Neural progenitor cell (in vitro differentiated cells): ENCODE measurements around the gene PARD3B. TPM values are rescaled to one million over a fixed set of nuclear protein-coding genes. Genes with fewer than 3 reads are reported as not detected.

Experiments
- DNase-seq: peaks from one replicate; pipeline ENCODE4 v3.0.0-alpha.2; 2016; ENCODE audit warnings: low spot score
- H2AFZ ChIP-seq: fragments of 200-600 bp; sonication (generic); replicated peaks from 2 replicates; pipeline ENCODE4 v1.6.1; 2016; ENCODE audit warnings: antibody characterized with exemption
- H3F3A ChIP-seq: fragments of 200-600 bp; sonication (generic); 2 replicates; pipeline ENCODE4 v1.6.1; 2016; ENCODE audit warnings: antibody characterized with exemption, low read depth
- H3K27ac ChIP-seq: fragments of 200-600 bp; sonication (generic); 2 replicates; pipeline ENCODE4 v1.5.1; 2016; ENCODE audit warnings: mild to moderate bottlenecking
- H3K27me3 ChIP-seq: fragments of 200-600 bp; sonication (generic); 2 replicates; pipeline ENCODE4 v1.6.1; 2016; ENCODE audit warnings: mild to moderate bottlenecking, moderate library complexity
- H3K36me3 ChIP-seq: fragments of 200-600 bp; sonication (generic); 2 replicates; pipeline ENCODE4 v1.5.1; 2016
- H3K4me1 ChIP-seq: fragments of 200-600 bp; sonication (generic); 2 replicates; pipeline ENCODE4 v1.6.1; 2016; ENCODE audit warnings: mixed run types
- H3K4me2 ChIP-seq: fragments of 200-600 bp; sonication (generic); 2 replicates; pipeline ENCODE4 v1.6.1; 2016
- H3K4me3 ChIP-seq: fragments of 200-600 bp; sonication (generic); 2 replicates; pipeline ENCODE4 v1.5.1; 2016
- H3K79me2 ChIP-seq: fragments of 200-600 bp; sonication (generic); 2 replicates; pipeline ENCODE4 v1.6.1; 2016; ENCODE audit warnings: low read depth
- H3K9ac ChIP-seq: fragments of 200-600 bp; sonication (generic); 2 replicates; pipeline ENCODE4 v1.6.1; 2016
- H3K9me3 ChIP-seq: fragments of 200-600 bp; sonication (generic); 2 replicates; pipeline ENCODE4 v1.5.1; 2016; ENCODE audit warnings: low read depth
- H4K20me1 ChIP-seq: fragments of 200-600 bp; sonication (generic); 2 replicates; pipeline ENCODE4 v1.6.1; 2016; ENCODE audit warnings: low read depth
- H3K27ac Mint-ChIP-seq: 3 replicates; pipeline ENCODE4 v1.8.0; 2021; ENCODE audit warnings: mixed read lengths
- H3K27me3 Mint-ChIP-seq: 2 replicates; pipeline ENCODE4 v1.8.0; 2022; ENCODE audit warnings: low read depth, mild to moderate bottlenecking, inconsistent platforms, moderate library complexity, mixed read lengths; ENCODE audit not compliant: insufficient read depth
- H3K36me3 Mint-ChIP-seq: 3 replicates; pipeline ENCODE4 v1.8.0; 2021; ENCODE audit warnings: mixed read lengths
- H3K4me1 Mint-ChIP-seq: 3 replicates; pipeline ENCODE4 v1.8.0; 2021; ENCODE audit warnings: mixed read lengths
- H3K4me3 Mint-ChIP-seq: 3 replicates; pipeline ENCODE4 v1.8.0; 2021; ENCODE audit warnings: mild to moderate bottlenecking, moderate library complexity, mixed read lengths
- H3K9me3 Mint-ChIP-seq: 3 replicates; pipeline ENCODE4 v1.8.0; 2020; ENCODE audit warnings: mixed read lengths
- CTCF ChIP-seq: fragments of 200-600 bp; sonication (generic); IDR thresholded peaks from 2 replicates; pipeline ENCODE4 v1.5.1; 2017; ENCODE audit warnings: antibody characterized with exemption, mild to moderate bottlenecking
- EZH2 ChIP-seq: fragments of 200-600 bp; sonication (generic); IDR thresholded peaks from 2 replicates; pipeline ENCODE4 v1.6.1; 2017; ENCODE audit warnings: antibody characterized with exemption, mild to moderate bottlenecking, moderate library complexity
- EZH2phosphoT487 ChIP-seq: fragments of 200-600 bp; sonication (generic); IDR thresholded peaks from 2 replicates; pipeline ENCODE4 v1.6.1; 2017; ENCODE audit warnings: antibody characterized with exemption
- total RNA-seq: library from RNA; depleted of rRNA; stranded (reverse); fragments of >200 nt; gene quantifications from 2 replicates; pipeline ENCODE4 v1.2.3, GENCODE V29; 2015; ENCODE audit warnings: low replicate concordance

PARD3B gene
- total RNA-seq, 1 donor from 2014 or later, result 8.4 TPM

- Histone ChIP-seq H3F3A (no peaks in the 10 kb centered on the region), H4K20me1 (no peaks in the 10 kb centered on the region), H3K4me3 (no peak overlapping the region), H3K27me3 (no peaks in the 10 kb centered on the region), H3K79me2 (no peaks in the 10 kb centered on the region), H3K9ac (no peak overlapping the region), H3K4me2 (no peak overlapping the region), H3K9me3 (no peaks in the 10 kb centered on the region), H2AFZ (no peak overlapping the region), H3K4me1 (no peaks in the 10 kb centered on the region), H3K27ac (no peak overlapping the region), H3K36me3 (no peaks in the 10 kb centered on the region)
- peaks cover 5% of the 10 kb centered on the region for H3K4me1 Mint-ChIP-seq
- H3K4me3 Mint-ChIP-seq, result no peak overlapping the region
- no peaks in the 10 kb centered on the region for H3K36me3 Mint-ChIP-seq
- no peaks in the 10 kb centered on the region for H3K9me3 Mint-ChIP-seq
- TF ChIP-seq EZH2phosphoT487 (no peak), EZH2 (no peak), CTCF (no peak)
- no peak for DNase-seq
- no peaks in the 10 kb centered on the region for H3K27me3 Mint-ChIP-seq
- H3K27ac Mint-ChIP-seq, result no peak overlapping the region
These were observed 1019.3 kb downstream of the PARD3B start for GRCh38 chr2:205564346-205565141.

GRCh38 chr2:205565142-205565522 lies 1019.9 kb downstream of the PARD3B start:
- H3K27ac ChIP-seq, result no peak overlapping the region
- no peak overlapping the region for H3K4me2 ChIP-seq
- no peaks in the 10 kb centered on the region for H3K36me3 ChIP-seq
- Mint-ChIP-seq H3K27ac (no peak overlapping the region), H3K36me3 (no peaks in the 10 kb centered on the region), H3K4me1 (peaks cover 5% of the 10 kb centered on the region), H3K27me3 (no peaks in the 10 kb centered on the region), H3K4me3 (no peak overlapping the region), H3K9me3 (no peaks in the 10 kb centered on the region)
- peaks cover 2% of the 10 kb centered on the region for H3K4me1 ChIP-seq
- no peak overlapping the region for H3K9ac ChIP-seq
- no peak overlapping the region for H3K4me3 ChIP-seq
- H2AFZ ChIP-seq, result no peak overlapping the region
- H3K79me2 ChIP-seq, result no peaks in the 10 kb centered on the region
- H3K27me3 ChIP-seq, result no peaks in the 10 kb centered on the region
- no peaks in the 10 kb centered on the region for H4K20me1 ChIP-seq
- H3K9me3 ChIP-seq, result no peaks in the 10 kb centered on the region
- no peaks in the 10 kb centered on the region for H3F3A ChIP-seq
- TF ChIP-seq EZH2phosphoT487 (no peak), EZH2 (no peak), CTCF (no peak)
- no peak for DNase-seq

- Histone ChIP-seq H4K20me1 (no peaks in the 10 kb centered on the region), H3K4me2 (no peak overlapping the region), H3K9ac (no peak overlapping the region), H2AFZ (no peak overlapping the region), H3K4me3 (no peak overlapping the region), H3K27me3 (no peaks in the 10 kb centered on the region), H3K79me2 (no peaks in the 10 kb centered on the region), H3K9me3 (no peaks in the 10 kb centered on the region), H3F3A (no peaks in the 10 kb centered on the region), H3K36me3 (no peaks in the 10 kb centered on the region), H3K27ac (no peak overlapping the region), H3K4me1 (peaks cover 17% of the 10 kb centered on the region)
- TF ChIP-seq EZH2, result no peak
- TF ChIP-seq CTCF, result no peak
- no peak for TF ChIP-seq EZH2phosphoT487
- Mint-ChIP-seq H3K27ac (no peak overlapping the region), H3K27me3 (no peaks in the 10 kb centered on the region), H3K36me3 (no peaks in the 10 kb centered on the region), H3K9me3 (no peaks in the 10 kb centered on the region), H3K4me3 (no peak overlapping the region), H3K4me1 (peaks cover 12% of the 10 kb centered on the region)
- no peak for DNase-seq
These were observed 1021.4 kb downstream of the PARD3B start for GRCh38 chr2:205566606-205567168.
